K562 (cell line): Measurements from ENCODE around the gene HES5. TPM values are rescaled to one million over a fixed set of nuclear protein-coding genes. Genes with fewer than 3 reads are reported as not detected.
A peak's percentile ranks its signal among the peaks of the same experiment; 100 is the strongest.

ENCODE experiments used
- ATF7 ChIP-seq: fragments of 450-650 bp; IDR thresholded peaks from 2 replicates; pipeline ENCODE4 v1.7.1; 2014; ENCODE audit warnings: mild to moderate bottlenecking, moderate library complexity
- CEBPG ChIP-seq, 3 experiments: fragments of 200-800 bp in 1 of 3; sonication (Bioruptor generic) in 1 of 3; sonication (generic) in 1 of 3; formaldehyde crosslinking in 1 of 3; IDR thresholded peaks in 2 of 3; conservative IDR thresholded peaks in 1 of 3; 2 replicates each; pipeline versions ENCODE4 v1.6.1 to v1.8.0; 2016 to 2022; ENCODE audit warnings: missing compliant biosample characterization in 2 of 3, missing genetic modification characterization in 2 of 3, mild to moderate bottlenecking in 1 of 3, missing genetic modification reagents in 1 of 3
- CGGBP1 ChIP-seq: fragments of 250-450 bp; sonication (Bioruptor Pico); IDR thresholded peaks from 2 replicates; pipeline ENCODE4 v1.9.0; 2021; ENCODE audit warnings: mild to moderate bottlenecking
- FOS ChIP-seq: IDR thresholded peaks from 3 replicates; pipeline ENCODE4 v1.6.1; 2011; ENCODE audit not compliant: insufficient read length; ENCODE audit errors: extremely low read depth
- FOXJ3 ChIP-seq: sonication (generic); formaldehyde crosslinking; IDR thresholded peaks from 2 replicates; pipeline ENCODE4 v1.4.0; 2020; ENCODE audit warnings: mild to moderate bottlenecking, missing genetic modification reagents
- NKRF ChIP-seq: fragments of 450-650 bp; IDR thresholded peaks from 2 replicates; pipeline ENCODE4 v1.6.1; 2016; ENCODE audit warnings: borderline replicate concordance
- SMARCB1 ChIP-seq: IDR thresholded peaks from 2 replicates; pipeline ENCODE4 v1.6.1; 2011; ENCODE audit warnings: improper control_type of control experiment, low read depth; ENCODE audit not compliant: insufficient read length
- TOE1 ChIP-seq, 2 experiments: fragments of 450-650 bp in 1 of 2; sonication (generic) in 1 of 2; formaldehyde crosslinking in 1 of 2; IDR thresholded peaks; 2 replicates each; pipeline versions ENCODE4 v1.7.1 to v1.8.0; 2016 to 2022; ENCODE audit warnings: borderline replicate concordance in 2 of 2, mild to moderate bottlenecking in 2 of 2, antibody characterized with exemption in 1 of 2, inconsistent platforms in 1 of 2, low read depth in 1 of 2, missing genetic modification reagents in 1 of 2, moderate library complexity in 1 of 2
- ZBTB1 ChIP-seq: sonication (generic); formaldehyde crosslinking; IDR thresholded peaks from 2 replicates; pipeline ENCODE4 v1.8.1; 2023; ENCODE audit warnings: missing genetic modification reagents, low read depth, mild to moderate bottlenecking, borderline replicate concordance
- ZNF398 ChIP-seq: fragments of 250-450 bp; sonication (Bioruptor Pico); IDR thresholded peaks from 2 replicates; pipeline ENCODE4 v1.8.0; 2021; ENCODE audit warnings: moderate library complexity, mild to moderate bottlenecking, inconsistent platforms
- ZNF561 ChIP-seq: fragments of 450-650 bp; formaldehyde crosslinking; conservative IDR thresholded peaks from 2 replicates; pipeline ENCODE4 v1.4.0; 2020; ENCODE audit warnings: mild to moderate bottlenecking, moderate library complexity
- ZNF696 ChIP-seq: fragments of 250-450 bp; sonication (Bioruptor Pico); conservative IDR thresholded peaks from 2 replicates; pipeline ENCODE4 v1.4.0; 2020; ENCODE audit warnings: mild to moderate bottlenecking, moderate library complexity
- polyA plus RNA-seq, 8 experiments: library from polyadenylated mRNA; depleted of rRNA in 4 of 8; stranded (reverse) in 5 of 8; unstranded in 3 of 8; fragments of >200 nt; fragmentation: Nextera tagmentation in 2 of 8; fragmentation: Illumina TruSeq in 1 of 8; extraction: Ambion mirVana in 2 of 8; extraction: Trizol in 1 of 8; gene quantifications; 2 replicates each; pipeline versions ENCODE4 v1.2.1 to v1.2.3, GENCODE V29; 2011 to 2014; ENCODE audit warnings: inconsistent platforms in 1 of 8, missing spikeins in 1 of 8
- total RNA-seq, 7 experiments: library from RNA; depleted of rRNA in 6 of 7; stranded (reverse); fragments of >200 nt in 6 of 7; fragmentation: Illumina TruSeq in 2 of 7; extraction: Trizol in 2 of 7; gene quantifications; 2 replicates each; pipeline versions ENCODE4 v1.2.1 to v1.2.3, GENCODE V29; 2011 to 2021; ENCODE audit warnings: low replicate concordance in 1 of 7
- TF ChIP-seq, protein P1 (sequence below), 2 experiments: fragments of 450-650 bp; IDR thresholded peaks; 2 replicates each; pipeline ENCODE4 v1.6.1; 2016; ENCODE audit warnings: mild to moderate bottlenecking in 2 of 2, borderline replicate concordance in 1 of 2, low read depth in 1 of 2, moderate library complexity in 1 of 2

Gene HES5
- total and polyA plus RNA-seq, 9 of the 15 experiments (the other 6 are each of a cell fraction or from before 2014, with no cell fraction given) = not detected

- TF ChIP-seq, protein P1, sequence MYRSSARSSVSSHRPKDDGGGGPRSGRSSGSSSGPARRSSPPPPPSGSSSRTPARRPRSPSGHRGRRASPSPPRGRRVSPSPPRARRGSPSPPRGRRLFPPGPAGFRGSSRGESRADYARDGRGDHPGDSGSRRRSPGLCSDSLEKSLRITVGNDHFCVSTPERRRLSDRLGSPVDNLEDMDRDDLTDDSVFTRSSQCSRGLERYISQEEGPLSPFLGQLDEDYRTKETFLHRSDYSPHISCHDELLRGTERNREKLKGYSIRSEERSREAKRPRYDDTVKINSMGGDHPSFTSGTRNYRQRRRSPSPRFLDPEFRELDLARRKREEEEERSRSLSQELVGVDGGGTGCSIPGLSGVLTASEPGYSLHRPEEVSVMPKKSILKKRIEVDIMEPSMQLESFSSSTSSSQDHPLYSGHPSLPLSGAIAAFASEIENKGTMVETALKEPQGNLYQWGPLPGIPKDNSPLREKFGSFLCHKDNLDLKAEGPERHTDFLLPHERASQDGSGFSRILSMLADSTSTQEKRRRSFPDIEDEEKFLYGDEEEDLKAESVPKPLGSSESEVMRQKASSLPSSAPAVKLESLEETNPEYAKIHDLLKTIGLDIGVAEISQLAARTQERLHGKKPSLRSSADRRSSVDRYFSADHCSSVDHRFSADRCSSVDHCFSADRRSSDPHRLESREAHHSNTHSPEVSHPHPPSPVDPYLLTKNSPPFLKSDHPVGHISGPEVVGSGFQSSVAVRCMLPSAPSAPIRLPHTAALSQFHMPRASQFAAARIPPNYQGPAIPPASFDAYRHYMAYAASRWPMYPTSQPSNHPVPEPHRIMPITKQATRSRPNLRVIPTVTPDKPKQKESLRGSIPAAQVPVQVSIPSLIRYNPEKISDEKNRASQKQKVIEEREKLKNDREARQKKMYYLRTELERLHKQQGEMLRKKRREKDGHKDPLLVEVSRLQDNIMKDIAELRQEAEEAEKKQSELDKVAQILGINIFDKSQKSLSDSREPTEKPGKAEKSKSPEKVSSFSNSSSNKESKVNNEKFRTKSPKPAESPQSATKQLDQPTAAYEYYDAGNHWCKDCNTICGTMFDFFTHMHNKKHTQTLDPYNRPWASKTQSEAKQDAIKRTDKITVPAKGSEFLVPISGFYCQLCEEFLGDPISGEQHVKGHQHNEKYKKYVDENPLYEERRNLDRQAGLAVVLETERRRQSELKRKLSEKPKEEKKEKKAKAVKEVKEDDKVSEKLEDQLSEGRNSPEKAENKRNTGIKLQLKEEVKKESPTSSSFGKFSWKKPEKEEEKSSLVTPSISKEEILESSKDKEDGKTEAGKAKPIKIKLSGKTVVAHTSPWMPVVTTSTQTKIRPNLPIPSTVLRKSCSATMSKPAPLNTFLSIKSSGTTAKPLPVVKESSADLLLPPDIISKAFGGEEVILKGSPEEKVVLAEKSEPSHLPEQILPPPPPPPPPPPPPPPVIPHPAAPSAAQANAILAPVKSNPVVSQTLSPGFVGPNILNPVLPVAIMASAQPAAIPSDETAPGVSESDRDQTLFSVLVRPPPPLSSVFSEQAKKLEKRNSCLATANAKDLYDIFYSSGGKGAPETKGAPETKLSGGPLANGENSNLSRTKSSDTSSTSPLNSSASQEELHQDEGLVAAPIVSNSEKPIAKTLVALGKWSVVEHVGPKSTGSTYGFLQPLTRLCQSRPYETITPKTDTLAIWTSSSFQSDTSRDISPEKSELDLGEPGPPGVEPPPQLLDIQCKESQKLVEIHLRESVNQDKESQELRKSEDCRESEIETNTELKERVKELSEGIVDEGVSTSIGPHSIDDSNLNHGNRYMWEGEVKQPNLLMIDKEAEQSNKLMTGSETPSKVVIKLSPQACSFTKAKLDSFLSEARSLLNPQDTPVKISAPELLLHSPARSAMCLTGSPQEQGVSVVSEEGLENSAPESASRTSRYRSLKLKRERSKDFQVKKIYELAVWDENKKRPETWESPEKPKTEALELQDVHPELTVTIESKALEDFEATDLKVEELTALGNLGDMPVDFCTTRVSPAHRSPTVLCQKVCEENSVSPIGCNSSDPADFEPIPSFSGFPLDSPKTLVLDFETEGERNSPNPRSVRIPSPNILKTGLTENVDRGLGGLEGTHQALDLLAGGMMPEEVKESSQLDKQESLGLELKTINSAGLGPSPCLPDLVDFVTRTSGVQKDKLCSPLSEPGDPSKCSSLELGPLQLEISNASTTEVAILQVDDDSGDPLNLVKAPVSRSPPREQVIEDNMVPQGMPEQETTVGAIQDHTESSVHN (IDR thresholded peaks at IDR 0.05; ENCODE audit: borderline replicate concordance in 1 of 2, low read depth in 1 of 2) = no peak
- TF ChIP-seq NKRF (peak; percentile 40; the same call in 1 of the 2 replicates), FOXJ3 (CRISPR knock-in tag) (no peak), ZNF696 (CRISPR knock-in tag) (no peak), CEBPG (CRISPR knock-in tag; IDR thresholded peaks at IDR 0.05) (no peak), CEBPG (tag; conservative IDR thresholded peaks at IDR 0.05 in 1 of 2, IDR thresholded peaks at IDR 0.05 in 1 of 2) (no peak), TOE1 (IDR thresholded peaks at IDR 0.05; ENCODE audit: borderline replicate concordance) (peak; percentile 69), TOE1 (CRISPR knock-in tag; IDR thresholded peaks at IDR 0.05; ENCODE audit: borderline replicate concordance, low read depth) (no peak), FOS (no peak), ZNF398 (CRISPR knock-in tag) (no peak), ZBTB1 (CRISPR knock-in tag) (no peak), CGGBP1 (CRISPR knock-in tag) (no peak), ZNF561 (CRISPR knock-in tag) (no peak), SMARCB1 (no peak), ATF7 (peak; percentile 62)
These were observed 11.7 kb upstream of the HES5 start (continued) for GRCh38 chr1:2541619-2542245.
